ENCODE data around the gene AGTR1. TPM values are rescaled to one million over a fixed set of nuclear protein-coding genes. Genes with fewer than 3 reads are reported as not detected.
A peak's percentile ranks its signal among the peaks of the same experiment; 100 is the strongest.

Gene AGTR1
- total and polyA plus RNA-seq, 4 donors = 2.9 to 17.9 (median 3.7) TPM

GRCh38 chr3:148654433-148654832 is 43.3 kb upstream of the AGTR1 start:
- no peaks in the 10 kb centered on the region for H3K36me3 ChIP-seq (ENCODE audit: control insufficient read depth in 4 of 4, insufficient read depth in 4 of 4, low read length in 4 of 4)
- no peak overlapping the region for H3K4me3 ChIP-seq
- 89 to 93% methylated on average over 4 of the region's 4 CpGs for WGBS, 2 donors
- no peak overlapping the region for H3K27ac ChIP-seq (ENCODE audit: low read depth in 1 of 2, low read length in 1 of 2)
- ATAC-seq (ENCODE audit: insufficient read depth, low FRiP score) (no peak), DNase-seq (no peak)
- no peak overlapping the region for H3K9ac ChIP-seq (ENCODE audit: insufficient read depth in 1 of 2, low read length in 2 of 2)
- H3K27me3 ChIP-seq (ENCODE audit: control insufficient read depth in 3 of 3, insufficient read depth in 3 of 3, low read length in 2 of 3) = no peaks in the 10 kb centered on the region
- peaks cover 0 to 5% (median 0%) of the 10 kb centered on the region in 4 donors for H3K9me3 ChIP-seq (ENCODE audit: control insufficient read depth in 4 of 4, insufficient read depth in 3 of 4, low read length in 3 of 4)
- H3K4me1 ChIP-seq (ENCODE audit: control insufficient read depth in 5 of 5, insufficient read depth in 5 of 5, low read length in 5 of 5) = no peaks in the 10 kb centered on the region
- no peak for TF ChIP-seq CTCF (IDR thresholded peaks at IDR 0.05; ENCODE audit: control extremely low read depth, extremely low read depth)

GRCh38 chr3:148657470-148657869 is 40.2 kb upstream of the AGTR1 start:
- H3K27ac ChIP-seq (ENCODE audit: low read depth in 1 of 2, low read length in 1 of 2) = no peak overlapping the region
- H3K36me3 ChIP-seq (ENCODE audit: control insufficient read depth in 4 of 4, insufficient read depth in 4 of 4, low read length in 4 of 4) = no peaks in the 10 kb centered on the region
- no peaks in the 10 kb centered on the region for H3K27me3 ChIP-seq (ENCODE audit: control insufficient read depth in 3 of 3, insufficient read depth in 3 of 3, low read length in 2 of 3)
- H3K9ac ChIP-seq (ENCODE audit: insufficient read depth in 1 of 2, low read length in 2 of 2) = no peak overlapping the region
- ATAC-seq (ENCODE audit: insufficient read depth, low FRiP score) (no peak), DNase-seq (peak in 2 of 3 donors; percentile 12 to 30)
- H3K4me3 ChIP-seq = no peak overlapping the region
- no peaks in the 10 kb centered on the region for H3K4me1 ChIP-seq (ENCODE audit: control insufficient read depth in 5 of 5, insufficient read depth in 5 of 5, low read length in 5 of 5)
- 67 to 72% methylated on average over 4 of the region's 4 CpGs for WGBS, 2 donors
- no peaks in the 10 kb centered on the region for H3K9me3 ChIP-seq (ENCODE audit: control insufficient read depth in 4 of 4, insufficient read depth in 3 of 4, low read length in 3 of 4)
- no peak for TF ChIP-seq CTCF (IDR thresholded peaks at IDR 0.05; ENCODE audit: control extremely low read depth, extremely low read depth)

GRCh38 chr3:148659512-148659911 is 38.2 kb upstream of the AGTR1 start:
- whole genome bisulfite sequencing, 2 donors = 87 to 94% methylated on average over 1 of the region's 1 CpG
- Histone ChIP-seq H3K27ac (ENCODE audit: low read depth in 1 of 2, low read length in 1 of 2) (no peak overlapping the region), H3K9ac (ENCODE audit: insufficient read depth in 1 of 2, low read length in 2 of 2) (no peak overlapping the region), H3K4me1 (ENCODE audit: control insufficient read depth in 5 of 5, insufficient read depth in 5 of 5, low read length in 5 of 5) (no peaks in the 10 kb centered on the region), H3K36me3 (ENCODE audit: control insufficient read depth in 4 of 4, insufficient read depth in 4 of 4, low read length in 4 of 4) (no peaks in the 10 kb centered on the region), H3K27me3 (ENCODE audit: control insufficient read depth in 3 of 3, insufficient read depth in 3 of 3, low read length in 2 of 3) (no peaks in the 10 kb centered on the region), H3K4me3 (no peak overlapping the region), H3K9me3 (ENCODE audit: control insufficient read depth in 4 of 4, insufficient read depth in 3 of 4, low read length in 3 of 4) (no peaks in the 10 kb centered on the region)
- ATAC-seq (ENCODE audit: insufficient read depth, low FRiP score) (no peak), DNase-seq (no peak)
- TF ChIP-seq CTCF (IDR thresholded peaks at IDR 0.05; ENCODE audit: control extremely low read depth, extremely low read depth) = no peak

GRCh38 chr3:148680289-148680688 is 17.4 kb upstream of the AGTR1 start:
- no peaks in the 10 kb centered on the region for H3K27me3 ChIP-seq (ENCODE audit: control insufficient read depth in 3 of 3, insufficient read depth in 3 of 3, low read length in 2 of 3)
- no peaks in the 10 kb centered on the region for H3K9me3 ChIP-seq (ENCODE audit: control insufficient read depth in 4 of 4, insufficient read depth in 3 of 4, low read length in 3 of 4)
- no peaks in the 10 kb centered on the region for H3K36me3 ChIP-seq (ENCODE audit: control insufficient read depth in 4 of 4, insufficient read depth in 4 of 4, low read length in 4 of 4)
- no peak overlapping the region for H3K9ac ChIP-seq (ENCODE audit: insufficient read depth in 1 of 2, low read length in 2 of 2)
- DNase-seq (no peak), ATAC-seq (ENCODE audit: insufficient read depth, low FRiP score) (no peak)
- no peak overlapping the region for H3K27ac ChIP-seq (ENCODE audit: low read depth in 1 of 2, low read length in 1 of 2)
- no peak for TF ChIP-seq CTCF (IDR thresholded peaks at IDR 0.05; ENCODE audit: control extremely low read depth, extremely low read depth)
- no peak overlapping the region for H3K4me3 ChIP-seq
- H3K4me1 ChIP-seq (ENCODE audit: control insufficient read depth in 5 of 5, insufficient read depth in 5 of 5, low read length in 5 of 5) = no peaks in the 10 kb centered on the region
